Urothelium cell line (cell line): ENCODE data around the gene MYL9.
A peak's percentile ranks its signal among the peaks of the same experiment; 100 is the strongest.
"Not testable (repeated sequence)": the region's sequence is repeated elsewhere in the genome, so short reads cannot be mapped to it uniquely, and the experiment has no call there.

Experiments
- DNase-seq: peaks from one replicate; pipeline ENCODE4 v3.0.0; 2011; ENCODE audit warnings: low spot score, mixed read lengths
- FAIRE-seq: peaks from 2 replicates; lab custom pipeline; 2011; peaks lifted over from hg19 to GRCh38; lab: Jason Lieb, UNC

Gene MYL9

DNA sequence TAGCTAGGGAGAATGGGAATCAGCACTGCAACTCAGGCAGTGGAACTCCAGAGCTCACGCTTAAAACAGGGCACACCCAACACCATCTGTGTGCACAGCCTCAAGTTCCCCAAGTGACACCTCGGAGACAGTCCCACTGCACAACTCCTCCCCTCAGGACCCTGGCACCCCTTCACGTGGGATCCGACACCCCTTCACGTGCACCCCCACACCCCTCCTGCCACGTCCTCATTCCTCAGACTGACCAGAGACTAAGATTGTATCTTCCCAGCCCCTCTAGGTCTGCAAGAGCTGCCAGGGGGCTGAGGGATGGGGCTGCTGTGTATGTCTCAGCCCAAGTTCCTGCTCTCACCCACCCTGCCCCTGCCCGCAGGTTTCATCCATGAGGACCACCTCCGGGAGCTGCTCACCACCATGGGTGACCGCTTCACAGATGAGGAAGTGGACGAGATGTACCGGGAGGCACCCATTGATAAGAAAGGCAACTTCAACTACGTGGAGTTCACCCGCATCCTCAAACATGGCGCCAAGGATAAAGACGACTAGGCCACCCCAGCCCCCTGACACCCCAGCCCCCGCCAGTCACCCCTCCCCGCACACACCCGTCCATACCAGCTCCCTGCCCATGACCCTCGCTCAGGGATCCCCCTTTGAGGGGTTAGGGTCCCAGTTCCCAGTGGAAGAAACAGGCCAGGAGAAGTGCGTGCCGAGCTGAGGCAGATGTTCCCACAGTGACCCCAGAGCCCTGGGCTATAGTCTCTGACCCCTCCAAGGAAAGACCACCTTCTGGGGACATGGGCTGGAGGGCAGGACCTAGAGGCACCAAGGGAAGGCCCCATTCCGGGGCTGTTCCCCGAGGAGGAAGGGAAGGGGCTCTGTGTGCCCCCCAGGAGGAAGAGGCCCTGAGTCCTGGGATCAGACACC lies 7.6 kb downstream of the MYL9 start:
- DNase-seq (no peak), FAIRE-seq (no peak)

DNA sequence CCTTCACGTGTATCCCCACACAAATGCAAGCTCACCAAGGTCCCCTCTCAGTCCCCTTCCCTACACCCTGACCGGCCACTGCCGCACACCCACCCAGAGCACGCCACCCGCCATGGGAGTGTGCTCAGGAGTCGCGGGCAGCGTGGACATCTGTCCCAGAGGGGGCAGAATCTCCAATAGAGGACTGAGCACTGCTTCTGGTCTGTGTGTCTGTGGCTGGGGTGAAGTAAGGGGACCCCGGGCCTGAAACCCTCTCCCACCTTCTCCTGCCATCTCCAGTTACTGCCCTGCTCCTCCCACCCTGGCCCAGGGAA lies 8.3 kb downstream of the MYL9 start:
- no peak for FAIRE-seq

DNA sequence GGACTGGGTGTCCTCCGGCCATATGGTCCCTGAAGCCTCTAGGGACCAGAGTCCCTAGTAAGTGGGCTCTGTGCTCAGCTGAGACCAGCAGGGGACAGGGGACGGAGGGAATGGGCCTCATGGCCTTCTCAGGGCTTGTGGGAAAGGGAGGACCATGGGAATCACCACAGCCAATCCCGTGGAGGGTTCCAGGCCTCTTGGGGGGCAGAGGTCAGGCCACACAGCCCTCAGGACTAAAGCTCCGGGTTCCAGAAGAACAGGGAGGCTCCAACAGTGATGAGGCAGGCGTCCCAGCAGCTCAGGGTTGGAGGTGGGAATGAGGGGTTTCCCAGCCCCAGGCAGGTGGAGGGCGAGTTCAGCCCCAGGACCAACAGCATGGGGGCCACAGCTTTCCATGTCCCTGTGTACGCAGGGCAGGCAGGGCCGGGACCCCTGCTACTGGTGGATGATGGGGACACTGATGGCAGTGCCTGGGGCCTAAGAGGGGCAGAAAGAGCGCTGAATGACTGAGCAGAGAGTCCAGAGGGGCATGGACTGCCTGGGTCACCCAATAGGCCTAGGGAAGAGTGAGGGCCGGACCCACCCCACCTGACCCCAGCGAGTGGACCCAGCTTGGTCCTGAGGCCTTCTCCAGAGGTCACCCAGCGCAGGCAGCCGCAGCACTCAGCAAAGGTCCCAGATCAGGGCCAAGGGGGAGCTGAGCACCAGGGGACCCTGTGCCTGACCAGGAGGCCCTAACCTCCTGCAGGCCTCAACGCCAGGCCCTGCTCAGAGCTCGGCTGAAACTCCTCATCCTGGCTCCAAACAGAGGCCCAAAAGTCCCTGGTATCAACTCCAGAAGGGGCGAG lies 8.8 kb downstream of the MYL9 start:
- FAIRE-seq = no peak
- no peak for DNase-seq

More for the DNA sequence above, 8.3 kb downstream of the MYL9 start:
- DNase-seq = no peak

DNA sequence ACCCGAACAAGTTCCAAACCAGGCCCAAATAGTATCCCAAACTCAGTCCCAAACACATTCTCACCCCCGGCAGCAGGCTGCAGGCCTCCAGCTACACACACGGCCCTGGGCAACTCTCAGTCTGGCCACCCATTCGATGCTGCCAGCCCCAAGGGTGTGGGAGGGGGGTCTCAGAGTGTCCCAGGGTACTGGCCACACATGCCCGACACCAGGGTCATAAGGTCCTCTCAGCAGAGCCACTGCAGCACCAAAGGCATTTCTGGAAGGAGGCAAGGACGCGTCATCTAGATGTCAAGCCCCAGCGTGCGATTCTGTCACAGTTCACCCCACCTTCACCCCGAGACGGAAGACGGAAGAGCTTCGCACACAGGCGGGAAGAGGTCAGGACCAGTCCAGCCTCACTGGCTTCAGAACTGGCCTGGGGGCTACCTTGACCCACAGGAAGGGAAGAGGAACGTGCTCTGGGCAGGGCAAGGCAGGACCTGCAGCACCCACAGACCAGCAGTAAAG lies 9.5 kb downstream of the MYL9 start:
- no peak for DNase-seq
- no peak for FAIRE-seq

DNA sequence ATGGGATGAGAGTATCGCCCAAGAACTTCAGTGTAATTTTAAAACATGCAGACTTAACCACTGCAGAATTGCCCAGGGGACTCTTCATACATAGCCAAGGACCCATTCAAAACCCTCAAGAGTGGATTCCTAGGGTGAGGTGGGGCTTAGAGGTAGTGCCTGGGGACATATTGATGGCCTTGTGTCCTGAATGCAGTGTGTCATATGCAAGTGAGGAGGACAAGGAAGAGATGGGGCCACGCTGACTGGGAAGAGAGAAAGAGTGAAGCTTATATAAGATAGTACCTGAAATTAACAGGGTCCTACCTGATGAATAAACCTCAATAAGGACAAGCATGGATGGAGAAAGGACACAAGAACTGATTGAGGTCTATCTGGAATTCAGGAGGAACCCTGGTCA lies 13.9 kb downstream of the MYL9 start:
- no peak for FAIRE-seq
- no peak for DNase-seq

DNA sequence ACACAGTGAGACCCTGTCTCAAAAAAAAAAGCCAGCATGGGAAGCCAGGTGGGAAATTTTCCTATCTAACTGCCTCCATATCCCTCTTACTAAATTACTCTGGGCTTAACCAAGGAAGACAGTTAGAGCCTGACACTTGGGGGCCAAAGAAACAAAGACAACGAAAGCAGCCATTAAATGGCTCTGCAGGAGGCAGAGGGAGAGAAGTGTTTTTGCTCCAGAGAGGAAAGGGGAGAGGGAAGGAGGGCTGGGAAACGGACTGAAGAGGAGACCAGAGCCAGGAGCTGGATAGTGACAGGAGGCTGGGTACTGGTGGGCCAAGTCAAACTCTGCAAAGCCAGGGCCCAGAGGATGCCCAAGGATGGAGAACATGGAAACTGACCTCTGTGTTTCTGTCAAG lies 21.4 kb downstream of the MYL9 start:
- FAIRE-seq (no peak), DNase-seq (no peak)

DNA sequence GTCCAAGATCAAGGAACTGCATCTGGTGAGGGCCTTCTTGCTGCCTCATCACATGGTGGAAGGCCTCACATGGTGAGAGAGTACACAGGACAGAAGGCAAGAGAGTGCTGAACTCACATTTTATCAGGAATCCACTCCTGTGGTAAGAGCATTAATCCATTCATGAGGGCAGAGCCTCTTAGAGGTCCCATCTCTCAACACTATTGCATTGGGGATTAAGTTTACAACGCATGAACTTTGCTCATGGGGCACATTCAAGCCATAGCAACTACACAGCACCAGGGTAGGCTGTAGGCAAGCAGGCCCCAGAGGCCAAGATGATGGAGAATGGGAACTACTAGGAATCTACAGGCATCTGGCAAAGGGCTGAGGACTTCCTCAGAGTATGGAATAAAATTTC lies 22.1 kb downstream of the MYL9 start:
- FAIRE-seq (no peak), DNase-seq (no peak)

DNA sequence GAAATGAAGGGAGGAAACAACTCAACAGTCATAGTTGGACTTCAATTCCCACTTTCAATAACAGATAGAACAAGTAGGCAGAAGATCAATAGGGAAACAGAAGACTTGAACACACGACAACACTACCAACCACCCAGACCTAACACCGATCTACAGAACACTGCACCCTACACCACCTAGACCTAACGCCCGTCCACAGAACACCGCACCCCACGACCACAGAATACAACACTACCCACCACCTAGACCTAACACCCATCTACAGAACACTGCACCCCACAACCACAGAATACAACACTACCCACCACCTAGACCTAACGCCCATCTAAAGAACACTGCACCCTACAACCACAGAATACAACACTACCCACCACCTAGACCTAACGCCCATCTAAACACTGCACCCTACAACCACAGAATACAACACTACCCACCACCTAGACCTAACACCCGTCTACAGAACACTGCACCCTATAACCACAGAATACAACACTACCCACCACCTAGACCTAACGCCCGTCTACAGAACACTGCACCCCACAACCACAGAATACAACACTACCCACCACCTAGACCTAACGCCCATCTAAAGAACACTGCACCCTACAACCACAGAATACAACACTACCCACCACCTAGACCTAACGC lies 22.9 kb downstream of the MYL9 start:
- not testable (repeated sequence) for DNase-seq, FAIRE-seq

DNA sequence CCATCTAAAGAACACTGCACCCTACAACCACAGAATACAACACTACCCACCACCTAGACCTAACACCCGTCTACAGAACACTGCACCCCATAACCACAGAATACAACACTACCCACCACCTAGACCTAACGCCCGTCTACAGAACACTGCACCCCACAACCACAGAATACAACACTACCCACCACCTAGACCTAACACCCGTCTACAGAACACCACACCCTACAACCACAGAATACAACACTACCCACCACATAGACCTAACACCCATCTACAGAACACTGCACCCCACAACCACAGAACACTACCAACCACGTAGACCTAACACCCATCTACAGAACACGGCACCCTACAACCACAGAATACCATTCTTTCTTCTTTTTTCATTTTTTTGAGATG lies 23.4 kb downstream of the MYL9 start:
- FAIRE-seq, DNase-seq: not testable (repeated sequence)

DNA sequence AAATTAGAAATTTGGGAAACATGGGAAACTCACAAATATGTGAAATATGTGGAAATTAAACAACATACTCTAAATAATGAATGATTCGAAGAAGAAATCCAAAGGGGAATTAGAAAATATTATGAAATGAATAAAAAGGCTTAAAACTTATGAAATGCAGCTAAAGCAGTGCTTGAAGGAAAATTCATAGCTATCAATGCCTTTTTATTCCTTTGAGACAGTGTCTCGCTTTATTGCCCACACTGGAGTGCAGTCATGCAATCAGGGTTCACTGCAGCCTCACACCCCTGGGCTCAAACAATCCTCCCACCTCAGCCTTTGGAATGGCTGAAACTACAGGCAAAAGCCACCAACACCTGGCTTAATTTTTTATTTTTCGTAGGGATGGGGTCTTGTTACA lies 24.2 kb downstream of the MYL9 start:
- no peak for FAIRE-seq
- no peak for DNase-seq

DNA sequence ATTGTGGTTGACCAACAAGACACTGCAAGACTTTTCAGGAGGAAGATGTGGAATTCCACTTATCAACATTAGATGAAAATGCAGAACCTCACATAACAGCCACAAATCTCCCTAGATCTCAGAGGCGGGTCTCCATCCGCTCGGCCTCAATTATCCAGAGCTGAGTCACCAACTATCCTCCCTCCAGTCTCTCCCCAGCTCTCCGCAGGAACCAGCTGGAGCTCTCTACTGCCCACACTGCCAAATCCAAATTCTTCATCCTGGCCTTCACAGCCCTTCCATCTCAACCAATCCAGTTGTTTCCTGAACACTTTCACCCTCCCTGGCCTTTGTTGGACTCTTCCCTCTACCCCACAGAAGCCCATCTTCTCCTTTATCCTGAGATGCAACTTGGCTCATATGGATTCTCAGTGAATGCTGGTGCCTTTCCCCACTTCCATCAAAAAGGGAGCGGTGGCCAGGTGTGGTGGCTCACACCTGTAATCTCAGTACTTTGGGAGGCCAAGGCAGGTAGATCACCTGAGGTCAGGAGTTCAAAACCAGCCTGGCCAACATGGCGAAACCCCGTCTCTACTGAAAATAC lies 28.6 kb downstream of the MYL9 start:
- DNase-seq (peak; percentile 66), FAIRE-seq (no peak)

DNA sequence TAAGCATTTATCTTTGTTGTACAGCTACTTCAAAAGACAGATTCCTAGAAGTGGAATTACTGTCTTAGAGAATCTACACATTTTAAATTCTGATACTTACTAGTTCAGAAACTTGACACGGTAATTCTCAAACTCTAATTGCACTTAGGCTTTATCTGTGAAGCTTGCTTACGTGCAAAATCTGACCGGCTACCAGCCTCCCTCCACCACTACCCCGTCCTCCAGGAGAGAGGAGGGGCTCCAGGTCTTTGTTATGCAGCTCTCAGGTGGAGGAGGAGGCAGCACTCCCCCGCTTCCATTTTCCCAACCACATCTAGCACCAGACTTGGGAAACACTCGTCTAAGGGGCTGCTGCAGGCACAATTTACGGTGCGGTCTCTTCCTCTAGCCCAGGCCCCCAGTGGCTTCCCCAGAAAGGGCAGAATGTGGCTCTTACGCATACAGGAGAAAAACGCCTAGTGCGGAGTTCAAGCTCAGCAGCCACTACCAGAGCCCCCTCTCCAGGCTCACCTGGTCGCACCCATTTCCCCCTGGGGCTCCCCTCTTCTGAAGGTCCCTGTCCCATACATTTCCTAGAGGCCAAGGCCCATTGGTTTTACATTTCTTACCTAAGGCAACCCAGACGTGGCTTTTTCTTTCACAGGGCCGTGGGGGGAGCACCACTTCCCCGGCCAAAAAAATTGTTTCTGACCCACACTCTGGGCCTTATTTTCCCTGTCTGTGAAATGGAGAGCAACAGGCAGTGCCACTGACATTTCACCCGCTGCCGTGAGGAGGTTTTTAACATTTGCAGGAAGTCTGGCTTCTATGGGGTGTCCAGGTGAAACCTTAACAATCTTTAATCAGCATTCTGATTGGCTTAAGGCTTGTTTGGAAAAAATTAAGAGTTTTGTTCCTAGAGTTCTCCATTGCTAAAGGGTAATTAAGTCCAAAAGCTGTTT lies 30.5 kb downstream of the MYL9 start:
- FAIRE-seq = no peak

DNA sequence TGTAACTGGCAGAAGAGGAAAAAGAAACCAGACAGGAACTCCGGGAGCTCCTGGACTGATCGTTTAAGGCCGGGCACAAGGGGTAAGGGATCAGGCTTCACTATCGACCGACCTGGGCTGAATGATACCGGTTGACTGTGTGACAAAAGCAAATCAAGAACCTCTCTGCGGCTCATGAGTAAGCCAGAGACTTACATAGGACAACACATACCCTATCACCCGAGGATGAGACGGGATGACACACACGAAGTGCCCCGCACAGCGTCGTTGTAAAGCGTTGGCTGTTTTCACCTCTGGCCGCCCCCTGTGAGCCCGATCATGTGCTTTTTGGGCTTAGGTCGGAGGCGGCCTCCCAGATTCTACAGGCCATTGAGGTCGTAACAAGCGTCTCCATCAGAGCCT lies 31.4 kb downstream of the MYL9 start:
- no peak for FAIRE-seq
- DNase-seq = no peak

More for the DNA sequence above, 30.5 kb downstream of the MYL9 start:
- no peak for DNase-seq

DNA sequence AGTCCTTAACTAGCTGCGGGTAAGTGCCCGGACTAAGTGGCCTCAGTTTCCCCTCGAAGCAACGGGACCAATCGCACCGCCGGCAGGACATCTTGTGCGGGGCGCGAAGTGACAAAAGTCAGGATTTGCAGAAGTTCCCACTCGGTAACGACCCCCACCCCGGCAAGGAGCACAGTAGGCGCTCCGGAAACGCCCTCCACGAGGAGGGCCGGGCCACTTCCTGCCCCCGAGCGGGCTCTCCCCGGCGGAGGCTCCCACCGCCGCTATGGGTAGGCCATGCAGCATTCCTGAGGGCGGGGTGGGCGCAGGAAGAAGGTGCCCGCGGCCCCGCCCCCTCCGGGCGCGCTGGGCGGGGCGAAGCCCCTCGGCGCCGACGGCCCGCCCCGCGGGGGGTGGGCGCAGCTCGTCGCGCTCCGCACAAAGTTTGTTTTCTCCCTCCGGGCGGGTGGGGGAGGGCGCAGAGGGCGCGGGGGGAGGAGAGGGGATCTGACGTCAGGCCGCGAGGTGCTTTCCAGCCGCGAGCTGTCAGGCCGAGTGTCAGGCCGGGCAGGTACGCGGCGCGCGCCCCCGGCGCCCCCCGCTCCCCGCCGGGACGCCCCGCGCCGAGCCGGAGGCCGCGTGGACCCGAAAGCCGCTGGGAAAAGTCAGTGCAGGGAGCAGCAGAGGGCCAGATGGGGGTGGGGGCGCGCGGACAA lies 31.9 kb downstream of the MYL9 start, which contains the start of gene TGIF2:
TSS of gene TGIF2 (plus strand) at position 495 of the 695 bp plus-strand sequence. CDS start 5,178 bp downstream, outside the sequence.
- FAIRE-seq (peak; percentile 80), DNase-seq (peak; percentile 98)

DNA sequence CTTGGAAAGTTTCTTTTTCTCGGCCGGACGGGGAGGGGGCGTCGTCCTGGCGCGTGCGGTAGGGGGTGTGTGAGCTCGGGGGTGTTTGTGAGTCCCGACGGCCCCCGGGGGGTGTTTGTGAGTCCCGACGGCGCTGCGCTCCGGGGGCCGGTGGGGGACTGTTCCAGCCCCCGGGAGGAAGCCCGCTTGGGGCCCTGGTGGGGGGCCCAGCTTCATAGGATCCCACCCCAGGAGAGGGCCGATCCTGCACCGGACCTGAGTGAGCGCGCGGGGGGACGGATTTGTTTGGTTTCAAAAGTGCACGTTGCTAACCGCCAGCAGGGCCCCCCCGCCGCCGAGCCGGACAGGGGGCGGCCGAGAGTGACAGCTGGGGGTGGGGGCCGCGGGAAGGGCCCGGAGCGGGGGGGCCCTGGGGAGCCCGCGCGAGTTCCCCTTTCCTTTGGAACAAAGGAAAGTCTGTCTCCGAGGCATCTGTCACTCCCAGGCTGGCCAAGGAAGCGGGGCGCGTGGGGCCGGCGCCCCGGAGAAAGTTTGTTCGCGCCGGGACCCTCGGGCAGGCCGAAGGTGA lies 32.6 kb downstream of the MYL9 start:
- FAIRE-seq (no peak), DNase-seq (peak; percentile 32)

DNA sequence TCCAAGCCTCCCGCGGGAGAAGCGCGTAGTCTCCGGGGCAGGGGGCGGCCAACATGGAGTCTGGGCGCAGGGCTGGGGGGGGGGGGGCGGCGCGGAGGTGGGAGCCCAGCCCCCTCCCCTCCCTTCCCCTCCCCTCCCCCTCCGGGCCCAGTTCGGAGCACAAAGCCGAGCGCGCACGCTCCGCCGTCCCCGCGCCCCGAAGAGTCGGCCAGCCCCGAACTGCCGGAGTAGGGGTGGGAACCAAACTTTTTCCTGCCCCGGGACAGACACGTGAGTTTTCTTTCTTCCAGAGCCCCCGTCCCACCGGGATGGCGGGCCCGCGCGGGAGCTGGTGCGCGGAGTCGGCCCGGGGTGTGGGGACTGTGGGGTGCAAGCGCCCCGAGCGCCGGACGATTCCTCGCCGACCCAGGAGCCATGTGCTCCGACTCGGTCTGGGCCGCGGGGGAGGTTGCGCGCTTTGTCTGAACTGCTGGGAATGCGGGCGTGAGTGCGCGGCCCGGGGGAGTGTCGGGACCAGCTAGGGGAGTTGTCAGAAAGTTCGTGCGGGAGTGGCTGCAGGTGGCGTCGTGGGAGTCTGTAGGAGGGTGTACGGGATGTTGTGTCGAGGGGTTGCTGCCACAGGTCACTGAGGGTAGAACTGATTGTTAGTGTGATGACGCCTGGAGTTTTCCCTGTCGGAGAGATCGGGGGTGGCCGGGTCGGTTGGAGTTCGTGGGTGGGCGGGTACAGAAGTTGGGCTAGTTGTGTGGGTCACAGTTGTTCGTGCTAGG lies 33.2 kb downstream of the MYL9 start:
- peak; percentile 59 for DNase-seq

DNA sequence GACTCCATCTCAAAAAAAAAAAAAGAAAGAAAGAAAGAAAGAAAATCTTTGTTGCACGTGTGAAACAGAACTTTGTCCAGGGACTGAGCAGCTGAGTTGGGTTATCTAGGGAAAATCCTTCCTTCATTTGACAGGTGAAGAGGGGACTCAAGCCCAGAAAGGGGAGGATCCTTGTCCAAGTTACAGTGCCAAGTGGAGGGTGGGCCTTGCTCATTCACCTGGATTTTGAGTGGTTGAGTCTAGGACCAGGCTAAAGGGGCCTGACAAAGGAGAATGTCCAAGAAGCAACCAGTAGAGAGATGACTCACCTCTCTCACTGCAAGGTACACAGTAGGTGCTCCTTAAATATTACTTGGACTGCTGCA lies 34.7 kb downstream of the MYL9 start:
- FAIRE-seq = no peak
- no peak for DNase-seq

More for the DNA sequence above, 33.2 kb downstream of the MYL9 start:
- no peak for FAIRE-seq
